ENCODE data around the gene JPH3. TPM values are rescaled to one million over a fixed set of nuclear protein-coding genes. Genes with fewer than 3 reads are reported as not detected.

The JPH3 gene
- total RNA-seq, 4 donors from 2014 or later, result 0.22 to 1.1 (median 0.29) TPM; not detected in 1

DNA sequence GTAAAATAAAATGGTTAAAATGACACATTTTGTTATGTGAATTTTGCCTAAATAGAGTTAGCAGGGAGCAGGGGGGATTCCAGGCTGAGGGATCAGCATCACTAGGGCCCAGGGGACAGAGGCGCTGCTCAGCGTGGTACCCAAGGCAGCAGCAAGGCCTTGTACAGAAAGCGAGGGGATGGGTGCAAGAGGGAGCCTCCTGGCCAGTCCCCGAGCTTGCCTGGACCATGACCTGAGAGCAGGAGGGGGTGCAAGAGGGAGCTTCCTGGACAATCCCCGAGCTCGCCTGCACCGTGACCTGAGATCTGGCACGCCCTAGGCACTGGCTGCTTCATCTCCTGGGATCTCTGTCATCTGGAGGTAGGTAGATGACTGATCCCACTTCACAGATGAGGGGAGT, 17.3 kb upstream of the JPH3 start:
- TF ChIP-seq POLR2A (IDR thresholded peaks at IDR 0.05) (no peak), CTCF (IDR thresholded peaks at IDR 0.05) (no peak)
- DNase-seq, result no peak
- Histone ChIP-seq H3K36me3 (no peaks in the 10 kb centered on the region), H3K27me3 (no peaks in the 10 kb centered on the region), H3K9me3 (no peaks in the 10 kb centered on the region), H3K4me1 (peaks cover 0 to 13% of the 10 kb centered on the region in 2 donors), H3K27ac (no peak overlapping the region), H3K4me3 (replicated peaks in 1 of 3) (no peak overlapping the region)
- WGBS, 2 donors, result 92 to 95% methylated on average over 8 of the region's 8 CpGs
- intact Hi-C loops (cut with DNase I), result loop anchor here (10.0 kb wide), 1 partner anchor 180 kb away; the partner anchor contains the start of gene KLHDC4

GRCh38 chr16:87585442-87586200, 16.7 kb upstream of the JPH3 start:
- Histone ChIP-seq H3K4me3 (replicated peaks in 1 of 3) (no peak overlapping the region), H3K36me3 (no peaks in the 10 kb centered on the region), H3K9me3 (no peaks in the 10 kb centered on the region), H3K4me1 (peaks cover 0 to 13% of the 10 kb centered on the region in 2 donors), H3K27me3 (no peaks in the 10 kb centered on the region), H3K27ac (no peak overlapping the region)
- intact Hi-C loops (cut with DNase I), result loop anchor here (10.0 kb wide), 1 partner anchor 179 kb away; the partner anchor contains the start of gene KLHDC4
- TF ChIP-seq POLR2A (IDR thresholded peaks at IDR 0.05), result no peak
- no peak for TF ChIP-seq CTCF (IDR thresholded peaks at IDR 0.05)
- no peak for DNase-seq
- 57 to 63% methylated on average over 24 to 25 of the region's 28 CpGs for WGBS, 2 donors

- no peaks in the 10 kb centered on the region for H3K36me3 ChIP-seq
- H3K27me3 ChIP-seq, result no peaks in the 10 kb centered on the region
- no peak overlapping the region for H3K4me3 ChIP-seq (replicated peaks in 1 of 3)
- DNase-seq, result no peak
- WGBS, 2 donors, result 52 to 70% methylated on average over 21 to 22 of the region's 22 CpGs
- H3K4me1 ChIP-seq, result peaks cover 0 to 13% of the 10 kb centered on the region in 2 donors
- intact Hi-C loops (cut with DNase I), result loop anchor here (10.0 kb wide), 1 partner anchor 179 kb away; the partner anchor contains the start of gene KLHDC4
- TF ChIP-seq POLR2A (IDR thresholded peaks at IDR 0.05) (no peak), CTCF (IDR thresholded peaks at IDR 0.05) (no peak)
- no peak overlapping the region for H3K27ac ChIP-seq
- H3K9me3 ChIP-seq, result no peaks in the 10 kb centered on the region
These were observed 16.0 kb upstream of the JPH3 start for GRCh38 chr16:87586201-87586782.

- no peak overlapping the region for H3K4me3 ChIP-seq (replicated peaks in 1 of 3)
- H3K4me1 ChIP-seq, result peaks cover 0 to 9% of the 10 kb centered on the region in 2 donors
- 82 to 90% methylated on average over 8 to 9 of the region's 9 CpGs for WGBS, 2 donors
- H3K9me3 ChIP-seq, result no peaks in the 10 kb centered on the region
- no peaks in the 10 kb centered on the region for H3K27me3 ChIP-seq
- H3K27ac ChIP-seq, result no peak overlapping the region
- no peaks in the 10 kb centered on the region for H3K36me3 ChIP-seq
- intact Hi-C loops (cut with DNase I), result loop anchor here (10.0 kb wide), 1 partner anchor 177 kb away; the partner anchor contains the start of gene KLHDC4
- no peak for TF ChIP-seq CTCF (IDR thresholded peaks at IDR 0.05)
- no peak for TF ChIP-seq POLR2A (IDR thresholded peaks at IDR 0.05)
- DNase-seq, result no peak
These were observed 14.7 kb upstream of the JPH3 start for GRCh38 chr16:87587636-87588035.
